Measurements from ENCODE around the gene FAM210A. TPM values are rescaled to one million over a fixed set of nuclear protein-coding genes. Genes with fewer than 3 reads are reported as not detected.

FAM210A gene
- total RNA-seq, 1 experiment from 2014 or later, result 17.1 TPM

- Mint-ChIP-seq H3K9me3 (ENCODE audit: unreplicated experiment) (no peaks in the 10 kb centered on the region), H3K36me3 (ENCODE audit: insufficient read depth, unreplicated experiment) (no peaks in the 10 kb centered on the region), H3K4me3 (ENCODE audit: unreplicated experiment) (no peak overlapping the region), H3K4me1 (ENCODE audit: low read depth, unreplicated experiment) (no peaks in the 10 kb centered on the region), H3K27ac (ENCODE audit: unreplicated experiment) (no peak overlapping the region), H3K27me3 (ENCODE audit: insufficient read depth, unreplicated experiment) (peaks cover 5% of the 10 kb centered on the region)
- Histone ChIP-seq H3K4me1 (no peaks in the 10 kb centered on the region), H3K27me3 (replicated peaks; ENCODE audit: control insufficient read depth, insufficient read depth, low read length) (no peaks in the 10 kb centered on the region; the same call in 1 of the 2 replicates), H3K9me3 (peaks cover 14% of the 10 kb centered on the region), H3K36me3 (ENCODE audit: control insufficient read depth, insufficient read depth, low read length) (no peaks in the 10 kb centered on the region), H3K4me3 (ENCODE audit: low read depth, low read length) (no peak overlapping the region)
- ChIA-PET POLR2A (no interaction called here), CTCF (no interaction called here)
- no peak for DNase-seq
- intact Hi-C loops (cut with micrococcal nuclease; ENCODE audit: unreplicated experiment), result no loop called here
- no TSS peak for BruUV-seq (replicated peaks)
- TF ChIP-seq CTCF (IDR thresholded peaks at IDR 0.05; ENCODE audit: insufficient read depth in 1 of 2, low read depth in 1 of 2, low read length in 1 of 2, severe bottlenecking in 1 of 2, unreplicated experiment in 1 of 2), result no peak
These were observed 91.3 kb downstream of the FAM210A start for GRCh38 chr18:13635046-13635445.

- no peak overlapping the region for H3K4me3 Mint-ChIP-seq (ENCODE audit: unreplicated experiment)
- no peak for TF ChIP-seq CTCF (IDR thresholded peaks at IDR 0.05; ENCODE audit: insufficient read depth in 1 of 2, low read depth in 1 of 2, low read length in 1 of 2, severe bottlenecking in 1 of 2, unreplicated experiment in 1 of 2)
- Histone ChIP-seq H3K4me3 (ENCODE audit: low read depth, low read length) (no peak overlapping the region), H3K9me3 (peaks cover 14% of the 10 kb centered on the region), H3K36me3 (ENCODE audit: control insufficient read depth, insufficient read depth, low read length) (no peaks in the 10 kb centered on the region), H3K4me1 (no peaks in the 10 kb centered on the region), H3K27me3 (replicated peaks; ENCODE audit: control insufficient read depth, insufficient read depth, low read length) (no peaks in the 10 kb centered on the region; the same call in 1 of the 2 replicates)
- no peak overlapping the region for H3K27ac Mint-ChIP-seq (ENCODE audit: unreplicated experiment)
- no peaks in the 10 kb centered on the region for H3K9me3 Mint-ChIP-seq (ENCODE audit: unreplicated experiment)
- no peak for DNase-seq
- no peaks in the 10 kb centered on the region for H3K36me3 Mint-ChIP-seq (ENCODE audit: insufficient read depth, unreplicated experiment)
- peaks cover 5% of the 10 kb centered on the region for H3K27me3 Mint-ChIP-seq (ENCODE audit: insufficient read depth, unreplicated experiment)
- BruUV-seq (replicated peaks), result no TSS peak
- CTCF ChIA-PET, result interaction anchor here (1.5 kb wide), 1 partner anchor 521 kb away, joined by 4 read pairs; no protein-coding TSS in a partner anchor
- intact Hi-C loops (cut with micrococcal nuclease; ENCODE audit: unreplicated experiment), result no loop called here
- POLR2A ChIA-PET, result no interaction called here
- H3K4me1 Mint-ChIP-seq (ENCODE audit: low read depth, unreplicated experiment), result no peaks in the 10 kb centered on the region
These were observed 92.7 kb downstream of the FAM210A start for GRCh38 chr18:13633700-13634099.

- Mint-ChIP-seq H3K4me1 (ENCODE audit: low read depth, unreplicated experiment) (no peaks in the 10 kb centered on the region), H3K9me3 (ENCODE audit: unreplicated experiment) (no peaks in the 10 kb centered on the region), H3K27ac (ENCODE audit: unreplicated experiment) (no peak overlapping the region), H3K4me3 (ENCODE audit: unreplicated experiment) (no peak overlapping the region), H3K27me3 (ENCODE audit: insufficient read depth, unreplicated experiment) (peaks cover 5% of the 10 kb centered on the region), H3K36me3 (ENCODE audit: insufficient read depth, unreplicated experiment) (no peaks in the 10 kb centered on the region)
- DNase-seq, result no peak
- ChIA-PET CTCF (no interaction called here), POLR2A (no interaction called here)
- H3K4me1 ChIP-seq, result no peaks in the 10 kb centered on the region
- peaks cover 14% of the 10 kb centered on the region for H3K9me3 ChIP-seq
- intact Hi-C loops (cut with micrococcal nuclease; ENCODE audit: unreplicated experiment), result loop anchor here (1.0 kb wide), 4 partner anchors 72 to 517 kb away; no protein-coding TSS in a partner anchor
- H3K4me3 ChIP-seq (ENCODE audit: low read depth, low read length), result no peak overlapping the region
- H3K36me3 ChIP-seq (ENCODE audit: control insufficient read depth, insufficient read depth, low read length), result no peaks in the 10 kb centered on the region
- no peak for TF ChIP-seq CTCF (IDR thresholded peaks at IDR 0.05; ENCODE audit: insufficient read depth in 1 of 2, low read depth in 1 of 2, low read length in 1 of 2, severe bottlenecking in 1 of 2, unreplicated experiment in 1 of 2)
- BruUV-seq (replicated peaks), result no TSS peak
- no peaks in the 10 kb centered on the region for H3K27me3 ChIP-seq (replicated peaks; ENCODE audit: control insufficient read depth, insufficient read depth, low read length)
These were observed 95.6 kb downstream of the FAM210A start for GRCh38 chr18:13630716-13631268.

All from Caco-2 (cell line).